Measurements from ENCODE around the gene U2AF2. TPM values are rescaled to one million over a fixed set of nuclear protein-coding genes. Genes with fewer than 3 reads are reported as not detected.
A peak's percentile ranks its signal among the peaks of the same experiment; 100 is the strongest.

Gene U2AF2
- total and polyA plus RNA-seq, 8 donors = 53.2 to 463 (median 114) TPM

DNA sequence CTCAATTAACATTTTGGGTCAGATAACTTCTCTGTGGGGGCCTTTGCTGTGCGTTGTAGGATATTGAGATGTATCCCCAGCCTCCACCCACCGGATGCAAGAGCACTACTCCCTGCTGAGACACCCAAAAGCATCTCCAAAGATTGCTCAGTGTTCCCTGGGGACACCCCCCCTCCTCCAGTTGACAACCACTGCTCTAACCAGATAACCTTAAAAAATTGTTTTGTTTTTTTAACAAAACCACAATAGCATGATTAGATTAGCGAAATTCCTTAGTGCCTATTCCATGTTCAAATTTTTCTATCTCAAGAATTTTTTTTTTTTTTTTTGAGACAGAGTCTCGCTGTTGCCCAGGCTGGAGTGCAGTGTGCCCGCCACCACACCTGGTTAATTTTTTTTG lies 17.6 kb downstream of the U2AF2 start:
- intact Hi-C loops (cut with DNase I; ENCODE audit: low total_unique reads) = no loop called here
- H3K4me1 ChIP-seq = peaks cover 38 to 91% (median 69%) of the 10 kb centered on the region in 4 donors
- H3K4me3 ChIP-seq = no peak overlapping the region
- 40 to 70% (median 50%) methylated on average over 5 of the region's 5 CpGs for WGBS, 5 donors
- H3K9me3 ChIP-seq = no peaks in the 10 kb centered on the region
- no peak for DNase-seq
- H3K27ac ChIP-seq = peak overlapping the region in 1 of 5 donors; percentile 37
- TF ChIP-seq POLR2AphosphoS5 (IDR thresholded peaks at IDR 0.05) (no peak), POLR2A (IDR thresholded peaks at IDR 0.05) (no peak), EP300 (IDR thresholded peaks at IDR 0.05) (no peak)
- TF ChIP-seq, protein P1, sequence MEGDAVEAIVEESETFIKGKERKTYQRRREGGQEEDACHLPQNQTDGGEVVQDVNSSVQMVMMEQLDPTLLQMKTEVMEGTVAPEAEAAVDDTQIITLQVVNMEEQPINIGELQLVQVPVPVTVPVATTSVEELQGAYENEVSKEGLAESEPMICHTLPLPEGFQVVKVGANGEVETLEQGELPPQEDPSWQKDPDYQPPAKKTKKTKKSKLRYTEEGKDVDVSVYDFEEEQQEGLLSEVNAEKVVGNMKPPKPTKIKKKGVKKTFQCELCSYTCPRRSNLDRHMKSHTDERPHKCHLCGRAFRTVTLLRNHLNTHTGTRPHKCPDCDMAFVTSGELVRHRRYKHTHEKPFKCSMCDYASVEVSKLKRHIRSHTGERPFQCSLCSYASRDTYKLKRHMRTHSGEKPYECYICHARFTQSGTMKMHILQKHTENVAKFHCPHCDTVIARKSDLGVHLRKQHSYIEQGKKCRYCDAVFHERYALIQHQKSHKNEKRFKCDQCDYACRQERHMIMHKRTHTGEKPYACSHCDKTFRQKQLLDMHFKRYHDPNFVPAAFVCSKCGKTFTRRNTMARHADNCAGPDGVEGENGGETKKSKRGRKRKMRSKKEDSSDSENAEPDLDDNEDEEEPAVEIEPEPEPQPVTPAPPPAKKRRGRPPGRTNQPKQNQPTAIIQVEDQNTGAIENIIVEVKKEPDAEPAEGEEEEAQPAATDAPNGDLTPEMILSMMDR (IDR thresholded peaks at IDR 0.05) = no peak
- H3K36me3 ChIP-seq = peaks cover 38 to 73% (median 69%) of the 10 kb centered on the region in 4 donors
- no peaks in the 10 kb centered on the region for H3K27me3 ChIP-seq

DNA sequence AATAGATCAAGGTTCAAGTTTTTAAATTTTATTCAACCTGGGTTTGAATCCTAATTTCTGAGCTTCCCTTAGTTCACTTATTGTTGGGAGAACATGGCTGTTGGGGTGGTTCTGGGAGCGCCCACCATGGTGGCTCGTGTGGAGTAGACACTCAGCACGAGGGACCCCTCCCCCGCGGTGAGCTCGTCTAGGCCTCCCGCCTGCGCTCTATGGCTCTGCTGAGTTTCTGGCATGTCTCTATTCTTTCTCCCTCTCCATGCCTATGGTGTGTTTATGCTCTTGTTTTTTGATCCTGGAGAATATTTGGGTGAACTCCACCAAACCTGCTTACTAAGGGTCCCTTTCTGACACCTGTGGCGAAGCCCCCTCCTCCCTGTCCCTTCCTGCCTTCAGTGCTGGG lies 18.6 kb downstream of the U2AF2 start:
- intact Hi-C loops (cut with DNase I; ENCODE audit: low total_unique reads) = no loop called here
- peaks cover 32 to 73% (median 67%) of the 10 kb centered on the region in 4 donors for H3K36me3 ChIP-seq
- H3K27ac ChIP-seq = peak overlapping the region in 2 of 5 donors; percentile 94 to 95
- DNase-seq = no peak
- 73 to 82% (median 81%) methylated on average over 9 of the region's 9 CpGs for WGBS, 5 donors
- TF ChIP-seq POLR2A (IDR thresholded peaks at IDR 0.05) = no peak
- TF ChIP-seq, protein P1 (IDR thresholded peaks at IDR 0.05) = no peak
- TF ChIP-seq EP300 (IDR thresholded peaks at IDR 0.05) = no peak
- no peak for TF ChIP-seq POLR2AphosphoS5 (IDR thresholded peaks at IDR 0.05)
- peaks cover 38 to 91% (median 69%) of the 10 kb centered on the region in 4 donors for H3K4me1 ChIP-seq
- no peaks in the 10 kb centered on the region for H3K9me3 ChIP-seq
- no peaks in the 10 kb centered on the region for H3K27me3 ChIP-seq
- no peak overlapping the region for H3K4me3 ChIP-seq

DNA sequence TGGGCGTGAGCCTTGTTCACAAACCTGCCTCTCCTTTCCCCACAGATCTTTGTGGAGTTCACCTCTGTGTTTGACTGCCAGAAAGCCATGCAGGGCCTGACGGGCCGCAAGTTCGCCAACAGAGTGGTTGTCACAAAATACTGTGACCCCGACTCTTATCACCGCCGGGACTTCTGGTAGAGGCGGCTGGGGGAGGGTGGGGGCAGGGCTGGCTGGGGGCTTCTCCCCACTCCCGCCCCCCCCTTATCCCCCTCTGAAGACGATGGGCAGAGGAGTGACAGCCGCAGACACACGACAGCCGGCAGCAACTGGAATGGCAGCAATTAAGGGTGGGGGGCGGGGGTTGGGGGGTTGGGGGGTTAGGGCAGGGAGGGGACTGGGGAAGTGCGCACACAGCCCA lies 19.1 kb downstream of the U2AF2 start:
- H3K4me1 ChIP-seq = peaks cover 39 to 91% (median 71%) of the 10 kb centered on the region in 4 donors
- H3K27ac ChIP-seq = peak overlapping the region in 3 of 5 donors; percentile 92 to 95 (median 94)
- peaks cover 32 to 73% (median 67%) of the 10 kb centered on the region in 4 donors for H3K36me3 ChIP-seq
- H3K4me3 ChIP-seq = peak overlapping the region in 1 of 4 donors; percentile 70
- DNase-seq = no peak
- intact Hi-C loops (cut with DNase I; ENCODE audit: low total_unique reads) = no loop called here
- TF ChIP-seq EP300 (IDR thresholded peaks at IDR 0.05) = no peak
- no peak for TF ChIP-seq POLR2AphosphoS5 (IDR thresholded peaks at IDR 0.05)
- TF ChIP-seq, protein P1 (IDR thresholded peaks at IDR 0.05) = no peak
- TF ChIP-seq POLR2A (IDR thresholded peaks at IDR 0.05) = no peak
- H3K9me3 ChIP-seq = no peaks in the 10 kb centered on the region
- 66 to 76% (median 67%) methylated on average over 10 to 15 of the region's 15 CpGs for WGBS, 5 donors
- no peaks in the 10 kb centered on the region for H3K27me3 ChIP-seq

DNA sequence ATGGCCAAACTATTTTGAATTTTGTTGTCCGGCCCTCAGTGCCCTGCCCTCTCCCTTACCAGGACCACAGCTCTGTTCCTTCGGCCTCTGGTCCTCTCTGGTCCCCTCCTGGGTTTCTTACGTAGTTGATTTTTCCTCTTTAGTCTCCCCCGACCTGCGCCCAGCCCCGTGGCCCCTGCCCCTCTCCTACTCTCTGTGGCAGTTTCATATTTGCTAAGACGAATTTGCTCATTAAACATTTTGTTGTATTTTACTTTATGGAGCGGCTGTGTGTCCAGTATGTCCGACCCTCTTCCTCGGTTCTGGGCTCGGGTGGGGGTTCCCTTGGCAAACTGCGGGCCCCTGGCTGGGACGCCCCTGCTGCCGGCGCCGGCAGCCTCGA lies 19.6 kb downstream of the U2AF2 start:
- H3K36me3 ChIP-seq = peaks cover 32 to 73% (median 67%) of the 10 kb centered on the region in 4 donors
- TF ChIP-seq, protein P1 (IDR thresholded peaks at IDR 0.05) = no peak
- TF ChIP-seq EP300 (IDR thresholded peaks at IDR 0.05) (no peak), POLR2A (IDR thresholded peaks at IDR 0.05) (no peak), POLR2AphosphoS5 (IDR thresholded peaks at IDR 0.05) (no peak)
- peaks cover 44 to 91% (median 74%) of the 10 kb centered on the region in 4 donors for H3K4me1 ChIP-seq
- no peak for DNase-seq
- intact Hi-C loops (cut with DNase I; ENCODE audit: low total_unique reads) = no loop called here
- 15 to 22% (median 18%) methylated on average over 15 to 17 of the region's 17 CpGs for WGBS, 5 donors
- H3K9me3 ChIP-seq = no peaks in the 10 kb centered on the region
- peak overlapping the region; percentile 90 to 97 (median 94) for H3K27ac ChIP-seq
- no peaks in the 10 kb centered on the region for H3K27me3 ChIP-seq
- H3K4me3 ChIP-seq = peak overlapping the region; percentile 70 to 98 (median 88)

All from stomach (tissue), 9 donors.